GM19099 (cell line): ENCODE data around the gene PHACTR1.

Experiments used
- POLR2A ChIP-seq: IDR thresholded peaks from 3 replicates; pipeline ENCODE4 v1.6.1; 2011; ENCODE audit warnings: low read depth; ENCODE audit not compliant: insufficient read length; ENCODE audit errors: extremely low read depth

Gene PHACTR1

DNA sequence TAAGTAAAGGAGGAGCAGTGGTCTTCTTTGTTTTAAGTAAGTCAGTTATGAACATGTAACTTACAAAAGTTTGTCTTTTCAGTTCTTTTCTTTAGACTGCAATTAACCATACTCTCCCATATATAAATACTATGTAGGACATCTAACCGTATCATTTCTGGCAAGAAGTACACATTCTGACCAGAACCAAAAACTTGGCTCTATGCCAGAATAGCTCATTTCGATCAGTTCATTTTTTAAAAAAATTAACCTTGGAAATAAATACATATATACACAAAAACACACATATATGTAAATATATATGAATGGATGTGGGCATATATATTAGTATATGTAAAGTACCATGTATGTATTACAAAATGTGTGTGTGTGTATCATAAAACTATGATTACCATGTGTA, 145.0 kb downstream of the PHACTR1 start:
- TF ChIP-seq POLR2A: no peak

DNA sequence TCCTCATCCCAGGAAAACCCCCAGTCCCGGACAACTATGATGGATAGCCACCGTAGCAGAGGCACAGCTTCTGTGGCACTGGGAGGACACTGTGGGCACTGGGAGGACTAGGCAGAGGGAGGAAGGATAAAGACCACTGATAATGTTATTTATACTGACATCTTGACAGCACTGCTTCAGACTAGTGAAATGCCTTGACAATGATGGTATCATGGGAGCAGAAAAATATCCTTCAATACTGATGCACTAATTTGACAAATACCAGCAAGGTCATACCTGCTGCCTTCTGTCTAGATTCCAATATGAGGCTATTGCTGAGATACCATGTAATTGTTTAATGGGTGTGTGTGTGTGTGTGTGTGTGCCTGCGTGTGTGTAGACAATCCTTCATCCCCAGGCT, 148.6 kb downstream of the PHACTR1 start:
- TF ChIP-seq POLR2A: no peak

DNA sequence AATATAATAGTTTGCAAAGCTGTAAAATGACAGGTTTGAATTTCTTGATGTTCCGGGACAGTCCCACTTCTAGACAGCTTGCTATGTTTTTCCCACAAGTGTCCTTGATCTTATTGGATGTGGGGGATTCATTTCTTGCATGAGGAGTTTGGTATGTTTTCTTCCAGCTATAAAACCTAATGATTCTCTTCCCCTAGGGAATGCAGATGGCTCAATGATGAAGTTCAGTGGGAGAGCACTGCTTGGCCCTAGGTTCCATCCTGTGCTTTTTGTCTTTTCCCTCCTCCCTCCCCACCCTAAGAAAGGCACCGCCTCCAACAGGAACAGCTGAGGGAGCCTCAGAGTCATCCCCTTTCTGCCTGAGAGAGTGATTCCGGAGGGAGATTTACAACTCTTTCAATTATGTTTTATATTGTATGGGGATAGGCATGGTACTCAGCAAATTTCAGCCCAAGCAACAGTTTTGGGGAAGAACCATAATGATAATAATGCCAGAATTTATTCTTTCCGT, 149.2 kb downstream of the PHACTR1 start:
- TF ChIP-seq POLR2A: no peak

GRCh38 chr6:12866422-12867029, 150.0 kb downstream of the PHACTR1 start:
- no peak for TF ChIP-seq POLR2A

- no peak for TF ChIP-seq POLR2A
Measured at GRCh38 chr6:12869816-12870432, 153.4 kb downstream of the PHACTR1 start.

DNA sequence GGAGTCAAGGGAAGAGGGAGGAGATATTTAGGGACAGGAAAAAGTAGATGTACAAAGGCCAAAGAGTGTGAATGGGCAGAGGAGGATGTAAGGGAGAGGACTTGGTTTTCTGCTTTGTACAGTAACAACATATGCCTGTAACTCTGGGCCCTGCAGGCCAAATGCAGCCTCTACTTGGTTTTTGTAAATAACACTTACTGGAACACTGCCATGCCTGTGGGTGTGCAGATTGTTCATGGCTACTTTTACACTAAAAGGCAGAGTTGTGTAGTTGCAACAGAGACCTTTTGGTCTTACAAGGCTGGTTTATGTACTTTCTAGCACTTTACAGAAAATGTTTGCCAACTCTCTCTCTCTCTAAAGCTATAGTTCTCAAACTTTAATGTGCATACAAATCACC, 157.1 kb downstream of the PHACTR1 start:
- TF ChIP-seq POLR2A: no peak

GRCh38 chr6:12875051-12875450, 158.5 kb downstream of the PHACTR1 start:
- TF ChIP-seq POLR2A: no peak

GRCh38 chr6:12878741-12879140, 162.2 kb downstream of the PHACTR1 start:
- no peak for TF ChIP-seq POLR2A

DNA sequence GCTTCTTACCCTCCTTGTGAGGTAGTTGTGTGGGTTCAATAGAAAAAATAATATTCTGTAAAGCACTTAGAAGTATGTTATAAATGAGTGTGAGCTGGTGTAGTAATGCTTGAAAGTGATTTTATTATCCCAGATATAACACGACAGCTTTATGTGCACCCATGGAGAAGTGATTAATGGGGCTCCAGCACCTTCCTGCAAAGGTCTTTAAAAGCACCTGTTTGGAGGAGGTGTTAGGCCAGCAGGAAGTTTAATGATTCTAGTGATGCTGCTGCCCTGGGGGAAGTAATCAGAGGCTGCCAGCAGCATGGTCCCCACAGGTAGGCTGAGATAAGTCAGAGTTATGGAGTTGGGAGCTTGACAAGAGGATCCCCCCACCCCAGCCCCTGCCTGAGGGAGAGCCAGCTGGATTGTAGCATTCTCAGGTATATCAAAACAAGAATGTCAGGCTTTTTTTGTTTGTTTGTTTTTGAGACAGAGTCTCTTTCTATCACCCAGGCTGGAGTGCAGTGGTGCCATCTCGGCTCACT, 166.3 kb downstream of the PHACTR1 start:
- TF ChIP-seq POLR2A: no peak

DNA sequence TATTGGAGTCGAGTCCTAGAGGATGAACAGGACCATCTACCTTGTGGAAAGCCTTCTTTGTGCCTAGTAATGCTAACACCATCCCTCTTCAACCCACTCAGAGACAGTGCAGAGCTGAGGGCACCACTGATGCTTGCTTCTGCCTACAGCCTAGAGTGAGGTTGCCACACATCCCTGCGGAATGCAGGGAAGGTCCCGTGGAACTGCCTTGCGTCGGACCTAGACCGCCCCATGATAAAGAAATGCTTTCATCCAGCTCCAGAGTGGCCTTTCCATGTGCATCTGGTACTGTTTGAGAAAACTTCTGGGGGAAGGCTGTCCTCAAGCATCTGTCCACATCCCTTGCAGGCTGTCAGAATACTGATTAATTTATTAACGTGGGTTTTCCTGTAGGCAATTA, 168.4 kb downstream of the PHACTR1 start:
- TF ChIP-seq POLR2A: no peak

DNA sequence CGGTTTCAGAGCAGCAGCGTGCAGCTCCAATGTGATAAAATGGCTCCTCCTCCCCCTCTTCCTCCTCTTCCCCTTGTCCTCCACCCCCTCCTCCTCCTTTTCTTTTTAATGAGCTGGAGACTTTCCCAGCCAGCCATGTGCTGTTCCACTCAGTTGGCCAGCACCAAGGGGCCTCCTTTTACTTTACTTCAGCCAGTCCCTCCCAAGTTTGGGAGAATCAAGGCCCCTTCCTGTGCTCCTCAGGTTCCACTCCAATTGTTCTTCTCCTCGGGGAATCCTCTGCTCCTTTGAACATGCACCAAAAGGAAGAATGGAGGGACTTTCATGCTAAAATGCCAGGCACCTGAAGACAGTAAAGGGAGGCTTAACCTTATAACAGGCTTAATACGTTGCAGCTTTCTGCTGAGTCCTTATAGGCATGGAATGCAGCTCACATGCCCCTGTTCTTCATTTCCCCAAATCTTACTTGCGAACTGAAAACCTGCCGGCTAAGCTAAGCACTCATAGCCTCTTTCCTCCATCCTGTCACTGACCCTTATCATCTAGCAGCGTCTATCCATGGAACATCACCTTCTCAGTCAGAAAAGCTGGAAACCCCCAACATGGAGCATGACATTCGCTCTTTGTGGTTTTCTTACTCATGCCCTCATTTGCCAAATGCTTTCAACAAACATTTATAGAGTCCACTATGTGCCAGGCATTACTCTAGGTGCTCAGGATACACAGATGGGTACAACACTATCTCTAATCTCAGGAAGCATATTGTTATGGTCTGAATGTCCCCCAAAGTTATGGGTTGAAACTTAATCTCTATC, 170.6 kb downstream of the PHACTR1 start:
- no peak for TF ChIP-seq POLR2A

DNA sequence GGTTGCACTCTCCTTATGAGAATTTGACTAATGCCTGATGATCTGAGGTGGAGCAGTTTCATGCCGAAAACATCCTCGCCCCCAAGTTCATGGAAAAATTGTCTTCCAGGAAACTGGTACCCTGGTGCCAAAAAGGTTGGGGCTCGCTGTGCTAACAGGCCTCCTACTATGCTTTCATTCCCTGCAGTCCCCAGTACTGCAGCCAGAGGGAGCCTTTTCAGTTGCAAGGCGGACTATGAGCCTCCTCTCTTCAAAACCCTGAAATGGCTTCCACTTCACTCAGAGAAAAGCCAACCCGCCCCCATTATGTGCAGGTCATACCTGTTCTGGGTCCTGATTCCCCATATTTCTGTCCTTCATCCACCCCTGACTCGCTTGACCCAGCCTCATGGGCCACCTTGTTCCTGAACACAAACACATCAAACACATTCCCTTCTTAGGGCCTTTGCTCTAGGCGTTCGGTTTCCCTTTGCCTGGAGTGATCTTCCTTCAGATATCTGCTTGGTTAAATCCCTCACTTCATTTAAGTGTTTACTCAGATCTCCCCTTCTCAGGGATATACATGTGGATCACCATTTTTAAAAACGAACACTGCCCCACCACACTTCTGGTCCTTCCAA, 173.7 kb downstream of the PHACTR1 start:
- TF ChIP-seq POLR2A: no peak

DNA sequence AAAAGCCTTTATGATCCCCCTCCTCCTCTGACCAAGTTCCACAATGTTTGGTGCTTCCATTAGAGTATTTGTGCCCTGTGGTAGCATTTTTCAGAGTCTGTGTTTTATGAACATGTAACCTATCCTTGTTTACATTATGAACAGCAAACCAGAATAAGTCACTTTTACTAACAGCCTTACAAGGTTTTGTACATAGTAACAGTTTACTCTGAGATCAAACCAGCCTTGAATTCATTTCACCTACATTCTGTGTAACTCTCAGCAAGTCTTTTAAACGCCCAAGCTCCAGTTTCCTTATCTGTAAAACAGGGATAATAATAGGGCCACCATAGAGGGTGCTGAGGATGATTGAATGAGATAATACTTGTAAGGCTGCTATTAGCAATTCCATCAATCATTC, 175.0 kb downstream of the PHACTR1 start:
- TF ChIP-seq POLR2A: no peak

DNA sequence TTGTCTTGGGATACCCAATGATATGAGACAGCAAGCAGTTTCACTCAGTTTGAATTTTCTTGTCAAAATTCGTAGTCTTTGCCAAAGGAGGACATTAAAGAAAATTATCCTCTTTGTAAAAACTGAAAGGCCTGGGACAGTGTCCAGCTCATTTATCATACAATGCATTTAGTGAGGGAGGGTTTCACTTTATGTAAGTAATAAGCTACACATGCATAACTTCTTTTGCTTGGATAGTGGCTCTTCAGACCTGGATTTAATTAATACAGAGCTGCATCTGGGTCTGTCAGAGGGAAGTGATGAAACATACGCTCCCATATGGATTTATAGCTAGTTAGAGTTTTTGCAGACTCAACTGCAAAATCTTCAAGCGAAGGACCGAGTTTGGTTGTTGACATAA, 175.6 kb downstream of the PHACTR1 start:
- TF ChIP-seq POLR2A: no peak

GRCh38 chr6:12893036-12893435, 176.5 kb downstream of the PHACTR1 start:
- no peak for TF ChIP-seq POLR2A
